Activated CD8-positive, alpha-beta memory T cell treated with anti-CD3 and anti-CD28 coated beads for 48 hours (primary cell): ENCODE results near the gene GPR156.
"Not testable (repeated sequence)": the region's sequence is repeated elsewhere in the genome, so short reads cannot be mapped to it uniquely, and the experiment has no call there.

Experiments used
- DNase-seq, 3 experiments: peaks; one replicate each; pipeline ENCODE4 v3.0.0-alpha.2; 2020; ENCODE audit warnings: low read depth in 2 of 3, low spot score in 2 of 3

The GPR156 gene

GRCh38 chr3:120275618-120276017 lies 9.4 kb downstream of the GPR156 start:
- DNase-seq, result no peak

GRCh38 chr3:120274739-120275167 lies 10.3 kb downstream of the GPR156 start:
- DNase-seq, result no peak

GRCh38 chr3:120272286-120272685 lies 12.7 kb downstream of the GPR156 start:
- no peak for DNase-seq

- no peak for DNase-seq
Measured at GRCh38 chr3:120265989-120266388, 19.0 kb downstream of the GPR156 start.

GRCh38 chr3:120264963-120265362 lies 20.1 kb downstream of the GPR156 start:
- no peak for DNase-seq

- no peak for DNase-seq
Measured at GRCh38 chr3:120263792-120264191, 21.2 kb downstream of the GPR156 start.

- no peak for DNase-seq
Measured at GRCh38 chr3:120258009-120258408, 27.0 kb downstream of the GPR156 start.

- DNase-seq, result no peak
Measured at GRCh38 chr3:120245386-120245785, 39.6 kb downstream of the GPR156 start.

- DNase-seq, result no peak
Measured at GRCh38 chr3:120244834-120245225, 40.2 kb downstream of the GPR156 start.

- no peak for DNase-seq
Measured at GRCh38 chr3:120239644-120240043, 45.4 kb downstream of the GPR156 start.

- no peak for DNase-seq
Measured at GRCh38 chr3:120227710-120228347, 57.2 kb downstream of the GPR156 start.

GRCh38 chr3:120224237-120224636 lies 60.8 kb downstream of the GPR156 start:
- no peak for DNase-seq

- DNase-seq, result no peak
Measured at GRCh38 chr3:120218981-120219380, 66.0 kb downstream of the GPR156 start.

GRCh38 chr3:120216633-120217032 lies 68.4 kb downstream of the GPR156 start:
- not testable (repeated sequence) for DNase-seq

GRCh38 chr3:120214176-120214575 lies 70.8 kb downstream of the GPR156 start:
- DNase-seq, result no peak

GRCh38 chr3:120212505-120212904 lies 72.5 kb downstream of the GPR156 start:
- DNase-seq, result no peak

- no peak for DNase-seq
Measured at GRCh38 chr3:120209425-120209824, 75.6 kb downstream of the GPR156 start.

GRCh38 chr3:120204338-120204737 lies 80.7 kb downstream of the GPR156 start:
- DNase-seq, result no peak

- no peak for DNase-seq
Measured at GRCh38 chr3:120203621-120204020, 81.4 kb downstream of the GPR156 start.

GRCh38 chr3:120203016-120203415 lies 82.0 kb downstream of the GPR156 start:
- no peak for DNase-seq

- no peak for DNase-seq
Measured at GRCh38 chr3:120202363-120202762, 82.7 kb downstream of the GPR156 start.

- no peak for DNase-seq
Measured at GRCh38 chr3:120200493-120201235, 84.4 kb downstream of the GPR156 start.
